Measurements from ENCODE around the gene TBX18.

- TF ChIP-seq CTCF (IDR thresholded peaks at IDR 0.05) (no peak), ZFX (IDR thresholded peaks at IDR 0.05; ENCODE audit: borderline replicate concordance) (no peak)
These were observed 21.3 kb upstream of the TBX18 start for GRCh38 chr6:84785671-84786070.

Measured in 22Rv1 (cell line).